Kidney (tissue), 22 donors: ENCODE data around the gene ISLR. TPM values are rescaled to one million over a fixed set of nuclear protein-coding genes. Genes with fewer than 3 reads are reported as not detected.

Source experiments
- DNase-seq, 5 donors: peaks; one replicate each; pipeline ENCODE4 v3.0.0-alpha.2; 2013 to 2020
- FAIRE-seq: peaks from 2 replicates; lab custom pipeline; 2012; peaks lifted over from hg19 to GRCh38; lab: Jason Lieb, UNC
- H3K27ac ChIP-seq, 2 donors: one replicate each; pipeline ENCODE4 v1.7.0; 2013; ENCODE audit warnings: low read depth in 2 of 2, low read length in 2 of 2, inconsistent platforms in 1 of 2
- H3K27me3 ChIP-seq: one replicate; pipeline ENCODE4 v1.7.1; 2013; ENCODE audit warnings: low read length, inconsistent platforms; ENCODE audit not compliant: control insufficient read depth, insufficient read depth
- H3K36me3 ChIP-seq, 3 donors: one replicate each; pipeline versions ENCODE4 v1.7.0 to v1.7.1; 2013; ENCODE audit warnings: low read length in 3 of 3, control low read depth in 1 of 3, inconsistent platforms in 1 of 3; ENCODE audit not compliant: insufficient read depth in 3 of 3, control insufficient read depth in 2 of 3
- H3K4me1 ChIP-seq, 3 donors: one replicate each; pipeline versions ENCODE4 v1.7.0 to v1.7.1; 2013; ENCODE audit warnings: low read length in 3 of 3, inconsistent platforms in 1 of 3, low read depth in 1 of 3; ENCODE audit not compliant: control insufficient read depth in 2 of 3, insufficient read depth in 2 of 3
- H3K4me3 ChIP-seq, 3 donors: one replicate each; pipeline versions ENCODE4 v1.7.0 to v1.8.1; 2013; ENCODE audit warnings: low read length in 3 of 3, control low read depth in 1 of 3, inconsistent platforms in 1 of 3
- H3K9ac ChIP-seq, 3 donors: one replicate each; pipeline versions ENCODE4 v1.7.0 to v1.7.1; 2013; ENCODE audit warnings: low read length in 3 of 3, control low read depth in 1 of 3, inconsistent platforms in 1 of 3
- H3K9me3 ChIP-seq, 3 donors: one replicate each; pipeline versions ENCODE4 v1.7.0 to v1.7.1; 2013; ENCODE audit warnings: low read length in 3 of 3, control low read depth in 1 of 3, inconsistent platforms in 1 of 3; ENCODE audit not compliant: control insufficient read depth in 2 of 3, insufficient read depth in 1 of 3
- intact Hi-C: fragments of 100-400 bp; cut with DNase I; formaldehyde crosslinking; loops from one replicate; pipeline ENCODE4 v1.11.1; 2022
- long read RNA-seq, 10 donors: library from polyadenylated mRNA in 1 of 10; unstranded in 1 of 10; transcript quantifications; one replicate each; pipeline ENCODE4 v2.0.0 and lab custom pipeline, GENCODE V29; 2021 to 2026
- polyA plus RNA-seq: library from polyadenylated mRNA; stranded (reverse); fragments of 350-450 nt; fragmentation: Illumina TruSeq; extraction: RNeasy Lipid Tissue Mini Kit (QIAGEN cat#74804); gene quantifications from one replicate; pipeline ENCODE4 v1.2.3, GENCODE V29; 2014; ENCODE audit warnings: low read depth, low replicate concordance; ENCODE audit not compliant: insufficient read depth
- total RNA-seq: library from RNA; stranded (reverse); fragmentation: NEBNext Ultra II Directional; extraction: Animal tissue kit (Norgen Biotek cat#: 25700); gene quantifications from one replicate; pipeline ENCODE4 v1.2.1, GENCODE V29; 2021
- TF ChIP-seq, protein P1 (sequence below): IDR thresholded peaks from 3 replicates; pipeline ENCODE4 v1.5.1; 2012; ENCODE audit warnings: mild to moderate bottlenecking, moderate library complexity, borderline replicate concordance; ENCODE audit not compliant: insufficient read depth; ENCODE audit errors: extremely low read depth
- donor health status: control.
- donor health status: control.
- donor health status: control.
- donor health status: control.
- donor health status: control.
- donor health status: DM: yes; HTN: yes; CAD: no.
- donor health status: Normal renal cell carcinoma (clear cell type).

The ISLR gene, protein sequence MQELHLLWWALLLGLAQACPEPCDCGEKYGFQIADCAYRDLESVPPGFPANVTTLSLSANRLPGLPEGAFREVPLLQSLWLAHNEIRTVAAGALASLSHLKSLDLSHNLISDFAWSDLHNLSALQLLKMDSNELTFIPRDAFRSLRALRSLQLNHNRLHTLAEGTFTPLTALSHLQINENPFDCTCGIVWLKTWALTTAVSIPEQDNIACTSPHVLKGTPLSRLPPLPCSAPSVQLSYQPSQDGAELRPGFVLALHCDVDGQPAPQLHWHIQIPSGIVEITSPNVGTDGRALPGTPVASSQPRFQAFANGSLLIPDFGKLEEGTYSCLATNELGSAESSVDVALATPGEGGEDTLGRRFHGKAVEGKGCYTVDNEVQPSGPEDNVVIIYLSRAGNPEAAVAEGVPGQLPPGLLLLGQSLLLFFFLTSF
- 30.2 TPM for total RNA-seq
- polyA plus RNA-seq, result 18.8 TPM
- long read RNA-seq, donor 1, transcript ISLR-201 (2 exons, 2,371 nt), result minor isoform, 6 of 14 reads
- long read RNA-seq, donor 1, transcript ISLR-202 (2 exons, 2,175 nt), result major isoform, 8 of 14 reads
- long read RNA-seq, donor 1, partial matches to known transcripts, result 0 of 14 reads
- long read RNA-seq, donor 1, other reads (novel, unspliced or antisense), result 0 of 14 reads
- long read RNA-seq, donor 2, transcript ISLR-201 (2 exons, 2,371 nt), result major isoform, 13 of 98 reads
- long read RNA-seq, donor 2, transcript ISLR-202 (2 exons, 2,175 nt), result minor isoform, 9 of 98 reads
- long read RNA-seq, donor 2, partial matches to known transcripts, result 76 of 98 reads
- long read RNA-seq, donor 2, other reads (novel, unspliced or antisense), result 0 of 98 reads
- long read RNA-seq, donor 3, transcript ISLR-202 (2 exons, 2,175 nt), result minor isoform, 6 of 13 reads
- long read RNA-seq, donor 3, transcript ISLR-201 (2 exons, 2,371 nt), result major isoform, 7 of 13 reads
- long read RNA-seq, donor 3, partial matches to known transcripts, result 0 of 13 reads
- long read RNA-seq, donor 3, other reads (novel, unspliced or antisense), result 0 of 13 reads
- long read RNA-seq, donor 4, transcript ISLR-202 (2 exons, 2,175 nt), result major isoform, 9 of 11 reads
- long read RNA-seq, donor 4, partial matches to known transcripts, result 0 of 11 reads
- long read RNA-seq, donor 4, other reads (novel, unspliced or antisense), result 0 of 11 reads
- long read RNA-seq, donor 5, partial matches to known transcripts, result 0 of 1 reads
- long read RNA-seq, donor 5, other reads (novel, unspliced or antisense), result 0 of 1 reads
- long read RNA-seq, donor 6, transcript ISLR-201 (2 exons, 2,371 nt), result major isoform, 5 of 8 reads
- long read RNA-seq, donor 6, partial matches to known transcripts, result 0 of 8 reads
- long read RNA-seq, donor 6, other reads (novel, unspliced or antisense), result 0 of 8 reads
- long read RNA-seq, donor 7, partial matches to known transcripts, result 0 of 4 reads
- long read RNA-seq, donor 7, other reads (novel, unspliced or antisense), result 3 of 4 reads
- long read RNA-seq, donor 8, transcript ISLR-201 (2 exons, 2,371 nt), result minor isoform, 13 of 114 reads
- long read RNA-seq, donor 8, transcript ISLR-202 (2 exons, 2,175 nt), result major isoform, 18 of 114 reads
- long read RNA-seq, donor 8, partial matches to known transcripts, result 83 of 114 reads
- long read RNA-seq, donor 8, other reads (novel, unspliced or antisense), result 0 of 114 reads
- long read RNA-seq, donor 9, transcript ISLR-201 (2 exons, 2,371 nt), result minor isoform, 7 of 19 reads
- long read RNA-seq, donor 9, transcript ISLR-202 (2 exons, 2,175 nt), result major isoform, 12 of 19 reads
- long read RNA-seq, donor 9, partial matches to known transcripts, result 0 of 19 reads
- long read RNA-seq, donor 9, other reads (novel, unspliced or antisense), result 0 of 19 reads
- long read RNA-seq, donor 10, transcript ISLR-201 (2 exons, 2,371 nt), result major isoform, 7 of 14 reads
- long read RNA-seq, donor 10, transcript ISLR-202 (2 exons, 2,175 nt), result major isoform, 7 of 14 reads
- long read RNA-seq, donor 10, partial matches to known transcripts, result 0 of 14 reads
- long read RNA-seq, donor 10, other reads (novel, unspliced or antisense), result 0 of 14 reads

DNA sequence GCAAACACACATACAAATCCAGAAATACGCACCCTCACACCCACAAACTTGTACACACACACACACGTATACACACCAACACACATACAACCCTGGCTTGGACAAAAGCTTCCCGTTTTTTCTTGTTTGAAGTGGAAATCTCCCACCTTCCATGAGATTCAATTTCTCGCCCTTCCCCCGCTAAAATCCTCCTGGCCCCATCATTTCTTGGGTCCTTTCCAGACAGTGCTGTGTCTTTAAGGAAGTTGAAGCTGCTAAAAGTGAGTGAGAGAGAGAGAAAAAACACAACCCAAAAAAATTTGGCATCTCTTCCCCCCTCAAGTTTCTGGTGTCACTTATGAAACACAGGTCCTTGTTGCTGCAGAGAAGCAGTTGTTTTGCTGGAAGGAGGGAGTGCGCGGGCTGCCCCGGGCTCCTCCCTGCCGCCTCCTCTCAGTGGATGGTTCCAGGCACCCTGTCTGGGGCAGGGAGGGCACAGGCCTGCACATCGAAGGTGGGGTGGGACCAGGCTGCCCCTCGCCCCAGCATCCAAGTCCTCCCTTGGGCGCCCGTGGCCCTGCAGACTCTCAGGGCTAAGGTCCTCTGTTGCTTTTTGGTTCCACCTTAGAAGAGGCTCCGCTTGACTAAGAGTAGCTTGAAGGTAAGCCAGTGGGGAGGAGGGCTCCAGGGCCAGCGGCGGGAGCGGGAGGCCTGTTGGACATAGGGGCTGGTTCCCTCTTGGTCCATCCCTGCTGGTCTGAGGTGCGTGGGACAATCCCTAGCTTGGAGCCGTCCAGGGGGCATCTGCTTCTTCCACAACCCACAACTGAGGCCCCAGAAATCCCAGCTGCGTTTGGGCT, at the start of gene ISLR:
TSS of gene ISLR (plus strand) at position 331 of the 839 bp plus-strand sequence. CDS start 1,149 bp downstream, outside the sequence.
- H3K27ac ChIP-seq, result peak within 1 kb of the TSS in 1 of 2 donors; percentile 72
- peak within 1 kb of the TSS in 1 of 3 donors; percentile 7 for H3K9ac ChIP-seq
- H3K4me3 ChIP-seq, result peak within 1 kb of the TSS in 2 of 3 donors; percentile 21 to 31
- DNase-seq (peak in 4 of 5 donors; percentile 56 to 86 (median 82)), FAIRE-seq (no peak)
- no peaks in the 10 kb centered on the region for H3K36me3 ChIP-seq
- intact Hi-C loops, result no loop called here
- TF ChIP-seq, protein P1, sequence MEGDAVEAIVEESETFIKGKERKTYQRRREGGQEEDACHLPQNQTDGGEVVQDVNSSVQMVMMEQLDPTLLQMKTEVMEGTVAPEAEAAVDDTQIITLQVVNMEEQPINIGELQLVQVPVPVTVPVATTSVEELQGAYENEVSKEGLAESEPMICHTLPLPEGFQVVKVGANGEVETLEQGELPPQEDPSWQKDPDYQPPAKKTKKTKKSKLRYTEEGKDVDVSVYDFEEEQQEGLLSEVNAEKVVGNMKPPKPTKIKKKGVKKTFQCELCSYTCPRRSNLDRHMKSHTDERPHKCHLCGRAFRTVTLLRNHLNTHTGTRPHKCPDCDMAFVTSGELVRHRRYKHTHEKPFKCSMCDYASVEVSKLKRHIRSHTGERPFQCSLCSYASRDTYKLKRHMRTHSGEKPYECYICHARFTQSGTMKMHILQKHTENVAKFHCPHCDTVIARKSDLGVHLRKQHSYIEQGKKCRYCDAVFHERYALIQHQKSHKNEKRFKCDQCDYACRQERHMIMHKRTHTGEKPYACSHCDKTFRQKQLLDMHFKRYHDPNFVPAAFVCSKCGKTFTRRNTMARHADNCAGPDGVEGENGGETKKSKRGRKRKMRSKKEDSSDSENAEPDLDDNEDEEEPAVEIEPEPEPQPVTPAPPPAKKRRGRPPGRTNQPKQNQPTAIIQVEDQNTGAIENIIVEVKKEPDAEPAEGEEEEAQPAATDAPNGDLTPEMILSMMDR, result no peak
- H3K9me3 ChIP-seq, result no peaks in the 10 kb centered on the region
- H3K4me1 ChIP-seq, result peaks cover 0 to 27% (median 10%) of the 10 kb centered on the region in 3 donors
- no peaks in the 10 kb centered on the region for H3K27me3 ChIP-seq

DNA sequence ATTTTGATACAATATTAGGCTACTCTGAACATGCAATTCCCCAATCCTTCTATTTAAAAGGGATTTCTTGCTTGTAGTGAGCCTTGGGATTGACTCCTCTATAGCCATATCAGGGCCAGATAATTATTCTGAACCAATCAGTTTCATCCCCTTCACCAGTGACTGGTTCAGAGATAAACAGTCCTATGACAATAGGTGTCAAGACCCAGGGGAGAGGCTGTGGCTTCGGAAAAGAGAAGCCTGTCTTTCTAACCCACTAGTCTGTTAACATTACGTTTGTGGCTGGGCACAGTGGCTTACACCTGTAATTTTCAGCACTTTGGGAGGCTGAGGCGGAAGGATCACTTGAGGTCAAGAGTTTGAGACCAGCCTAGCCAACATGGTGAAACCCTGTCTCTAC, 49.3 kb upstream of the ISLR start:
- FAIRE-seq (no peak), DNase-seq (no peak)
- peaks cover 7% of the 10 kb centered on the region for H3K27me3 ChIP-seq
- intact Hi-C loops, result loop anchor here (5.0 kb wide), 1 partner anchor 188 kb away; no protein-coding TSS in a partner anchor
- H3K36me3 ChIP-seq, result no peaks in the 10 kb centered on the region
- no peak overlapping the region for H3K4me3 ChIP-seq
- H3K9ac ChIP-seq, result no peak overlapping the region
- H3K27ac ChIP-seq, result no peak overlapping the region
- peaks cover 0 to 8% (median 0%) of the 10 kb centered on the region in 3 donors for H3K4me1 ChIP-seq
- TF ChIP-seq, protein P1, result no peak
- H3K9me3 ChIP-seq, result no peaks in the 10 kb centered on the region
